NCI-H2029 (cell line): ENCODE measurements around the gene SLC22A7.

Experiments used
- DNase-seq: peaks from one replicate; lab custom pipeline; 2025; lab: John Stamatoyannopoulos, UW

SLC22A7 gene, protein sequence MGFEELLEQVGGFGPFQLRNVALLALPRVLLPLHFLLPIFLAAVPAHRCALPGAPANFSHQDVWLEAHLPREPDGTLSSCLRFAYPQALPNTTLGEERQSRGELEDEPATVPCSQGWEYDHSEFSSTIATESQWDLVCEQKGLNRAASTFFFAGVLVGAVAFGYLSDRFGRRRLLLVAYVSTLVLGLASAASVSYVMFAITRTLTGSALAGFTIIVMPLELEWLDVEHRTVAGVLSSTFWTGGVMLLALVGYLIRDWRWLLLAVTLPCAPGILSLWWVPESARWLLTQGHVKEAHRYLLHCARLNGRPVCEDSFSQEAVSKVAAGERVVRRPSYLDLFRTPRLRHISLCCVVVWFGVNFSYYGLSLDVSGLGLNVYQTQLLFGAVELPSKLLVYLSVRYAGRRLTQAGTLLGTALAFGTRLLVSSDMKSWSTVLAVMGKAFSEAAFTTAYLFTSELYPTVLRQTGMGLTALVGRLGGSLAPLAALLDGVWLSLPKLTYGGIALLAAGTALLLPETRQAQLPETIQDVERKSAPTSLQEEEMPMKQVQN

GRCh38 chr6:43297644-43298564 is at the start of gene SLC22A7:
SLC22A7 (plus strand) TSS chr6:43298260; CDS start chr6:43298359, 99 bp downstream.
- DNase-seq: no peak

DNA sequence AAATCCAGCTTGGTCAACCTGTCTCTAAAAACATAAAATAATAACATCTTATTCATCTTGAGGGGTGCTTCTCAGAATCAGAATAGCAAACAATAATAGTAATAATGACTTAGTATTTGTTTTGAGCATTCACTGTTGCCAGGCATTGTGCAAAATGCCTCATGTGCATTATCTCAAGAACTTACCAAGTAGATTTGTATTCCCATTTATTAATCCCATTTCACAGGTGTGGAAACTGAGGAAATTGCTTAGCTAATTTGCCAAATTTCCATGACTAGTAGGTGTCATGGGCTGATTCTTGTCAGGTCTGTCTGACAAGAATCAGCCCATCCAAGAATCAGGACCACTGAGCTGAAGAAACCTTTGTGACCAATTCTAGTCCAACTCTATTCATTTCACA is 49.3 kb upstream of the SLC22A7 start:
- no peak for DNase-seq

- DNase-seq: no peak
Measured at GRCh38 chr6:43250992-43251373, 47.1 kb upstream of the SLC22A7 start.

- DNase-seq: no peak
Measured at GRCh38 chr6:43253401-43253800, 44.7 kb upstream of the SLC22A7 start.

DNA sequence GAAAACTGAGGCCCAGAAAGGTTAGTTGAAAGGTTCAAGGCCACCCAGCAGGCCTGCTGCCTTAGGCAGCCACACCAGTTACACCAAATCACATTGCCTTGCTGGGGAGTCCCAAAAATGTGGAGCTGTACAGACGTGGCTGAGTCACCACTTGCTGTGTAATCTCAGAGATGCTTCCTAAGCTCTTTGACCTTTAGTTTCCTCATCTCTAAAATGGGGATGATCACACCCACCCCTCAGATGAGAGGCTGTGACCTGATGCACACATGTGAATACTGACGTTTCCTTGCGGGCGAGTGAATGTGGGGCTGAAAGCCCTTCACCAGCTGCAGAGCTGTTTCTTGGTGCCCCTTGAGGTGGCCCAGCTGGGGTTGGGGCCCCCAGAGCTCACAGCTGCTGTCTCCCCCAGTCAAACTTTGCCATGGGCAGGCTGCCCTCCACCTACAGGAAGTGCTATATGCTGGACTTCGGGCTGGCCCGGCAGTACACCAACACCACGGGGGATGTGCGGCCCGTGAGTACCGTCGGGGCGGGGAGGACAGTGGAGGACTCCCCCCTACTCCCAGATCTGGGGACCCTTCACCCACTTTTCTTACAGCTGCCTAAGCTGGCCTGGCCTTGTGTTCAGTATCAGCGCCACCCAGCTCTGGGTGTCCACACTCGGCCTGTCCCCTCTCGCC is 43.8 kb upstream of the SLC22A7 start:
- DNase-seq: no peak

- DNase-seq: no peak
Measured at GRCh38 chr6:43254846-43255245, 43.2 kb upstream of the SLC22A7 start.

DNA sequence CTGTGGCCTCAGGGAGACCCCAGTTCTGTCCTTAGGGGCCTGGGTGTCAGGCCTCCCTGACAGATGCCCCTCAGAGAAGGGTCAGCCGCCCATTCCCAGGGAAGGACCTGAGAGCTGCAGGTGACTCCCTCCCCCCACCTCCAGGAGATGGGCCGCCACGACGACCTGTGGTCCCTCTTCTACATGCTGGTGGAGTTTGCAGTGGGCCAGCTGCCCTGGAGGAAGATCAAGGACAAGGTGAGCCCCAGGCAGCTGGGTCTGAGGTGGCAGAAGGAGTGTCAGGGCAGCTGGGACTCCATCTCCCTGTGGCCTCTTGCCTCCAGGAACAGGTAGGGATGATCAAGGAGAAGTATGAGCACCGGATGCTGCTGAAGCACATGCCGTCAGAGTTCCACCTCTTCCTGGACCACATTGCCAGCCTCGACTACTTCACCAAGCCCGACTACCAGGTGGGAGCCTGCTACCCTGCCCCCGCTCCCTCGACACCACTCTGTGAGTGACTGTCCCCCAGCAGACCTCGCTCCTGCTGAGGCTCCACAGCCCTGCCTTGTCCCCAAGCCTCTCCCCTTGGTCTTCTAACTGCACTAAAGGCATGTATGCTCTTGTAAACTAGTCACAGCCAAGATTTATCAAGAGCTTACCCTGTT is 42.5 kb upstream of the SLC22A7 start:
- no peak for DNase-seq

- no peak for DNase-seq
Measured at GRCh38 chr6:43256670-43257366, 41.2 kb upstream of the SLC22A7 start.

GRCh38 chr6:43257367-43258145 is 40.5 kb upstream of the SLC22A7 start:
- no peak for DNase-seq

GRCh38 chr6:43258180-43258579 is 39.9 kb upstream of the SLC22A7 start:
- no peak for DNase-seq

- DNase-seq: no peak
Measured at GRCh38 chr6:43258807-43259686, 39.0 kb upstream of the SLC22A7 start.

DNA sequence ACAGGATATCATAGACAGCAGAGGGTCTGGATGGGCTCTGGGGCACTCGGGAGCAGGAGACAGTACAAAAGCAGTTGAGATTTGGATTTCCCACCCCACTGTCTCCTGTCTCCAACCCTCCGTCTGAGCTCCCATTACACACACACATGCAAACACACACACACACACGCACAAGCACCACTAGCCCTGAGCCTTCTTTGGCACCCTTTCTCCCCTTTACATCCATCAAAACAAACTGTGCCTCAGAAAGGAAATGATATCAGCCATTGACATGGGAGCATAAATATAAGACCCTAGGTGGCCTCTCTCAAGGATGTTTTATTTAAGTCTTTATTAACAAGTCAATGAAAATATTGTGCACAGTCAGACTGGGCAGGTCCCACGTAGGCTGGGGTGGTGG is 37.3 kb upstream of the SLC22A7 start:
- no peak for DNase-seq

DNA sequence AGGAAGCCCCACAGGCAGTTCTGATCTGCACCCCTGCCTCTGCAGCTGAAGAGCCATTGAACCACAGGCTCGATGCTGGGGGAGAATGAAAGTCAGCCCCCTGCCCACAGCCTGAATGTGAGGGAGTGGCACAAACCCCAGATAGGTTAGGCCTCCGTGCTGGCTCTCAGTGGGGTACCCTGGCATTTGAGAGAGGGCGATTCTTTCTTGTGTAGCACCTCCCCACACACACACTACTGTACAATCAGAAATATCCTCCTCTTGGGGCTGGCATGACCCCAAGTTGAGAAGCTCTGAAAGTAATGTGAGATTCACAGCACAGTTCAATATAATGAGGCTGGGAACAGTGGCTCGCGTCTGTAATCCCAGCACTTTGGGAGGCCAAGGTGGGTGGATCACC is 36.9 kb upstream of the SLC22A7 start:
- DNase-seq: no peak

GRCh38 chr6:43262000-43262779 is 35.9 kb upstream of the SLC22A7 start:
- DNase-seq: no peak

GRCh38 chr6:43262780-43263313 is 35.2 kb upstream of the SLC22A7 start:
- DNase-seq: no peak

GRCh38 chr6:43263314-43264178 is 34.5 kb upstream of the SLC22A7 start:
- DNase-seq: peak; percentile 24

GRCh38 chr6:43264599-43265145 is 33.4 kb upstream of the SLC22A7 start:
- no peak for DNase-seq
